BJ (cell line): Measurements from ENCODE around the gene CCHCR1. TPM values are rescaled to one million over a fixed set of nuclear protein-coding genes. Genes with fewer than 3 reads are reported as not detected.

Experiments
- CTCF ChIA-PET: fragments of 350-600 bp; formaldehyde crosslinking; extraction: SDS; loops from one replicate; lab custom pipeline; 2021; ENCODE audit warnings: antibody characterized with exemption, inconsistent platforms; lab: Yijun Ruan, JAX
- POLR2A ChIA-PET: fragments of 300-600 bp; sonication (Branson Sonifier 250); formaldehyde crosslinking; extraction: SDS; loops from one replicate; lab custom pipeline; 2021; ENCODE audit warnings: antibody characterized with exemption; lab: Charles Lee
- DNase-seq: peaks from one replicate; pipeline ENCODE4 v3.0.0-alpha.2; 2011; ENCODE audit warnings: low read depth
- H3K27me3 ChIP-seq: 2 replicates; pipeline ENCODE4 v1.6.0; 2011; ENCODE audit warnings: low read length; ENCODE audit not compliant: control insufficient read depth, insufficient read depth
- H3K36me3 ChIP-seq: 2 replicates; pipeline ENCODE4 v1.5.1; 2011; ENCODE audit warnings: low read length; ENCODE audit not compliant: control insufficient read depth, insufficient read depth
- H3K4me3 ChIP-seq: 2 replicates; pipeline ENCODE4 v1.5.1; 2011; ENCODE audit warnings: low read depth, mild to moderate bottlenecking, control low read depth, low read length
- polyA plus RNA-seq: library from polyadenylated mRNA; depleted of rRNA; stranded (reverse); fragments of >200 nt; gene quantifications from 2 replicates; pipeline ENCODE4 v1.2.3, GENCODE V29; 2011; rRNA removed
- small RNA-seq: library from RNA; depleted of rRNA; stranded (forward); fragments of <200 nt; gene quantifications from one replicate; pipeline ENCODE3, GENCODE V24; 2012; ENCODE audit warnings: low replicate concordance, low read depth; ENCODE audit not compliant: insufficient read length
- TF ChIP-seq, protein P1 (sequence below): IDR thresholded peaks from 2 replicates; pipeline ENCODE4 v1.5.1; 2011; ENCODE audit warnings: low read depth, mild to moderate bottlenecking, control low read depth, inconsistent platforms, low read length, moderate library complexity; ENCODE audit not compliant: insufficient read depth

CCHCR1 gene
- polyA plus RNA-seq, 1 experiment = 15.5 TPM

GRCh38 chr6:31096656-31097055 lies 60.9 kb downstream of the CCHCR1 start:
- no peak for DNase-seq
- H3K36me3 ChIP-seq = no peaks in the 10 kb centered on the region
- H3K27me3 ChIP-seq = no peaks in the 10 kb centered on the region
- CTCF ChIA-PET = interaction anchor here (1.9 kb wide), 1 partner anchor 9 kb away, joined by 12 read pairs; no protein-coding TSS in a partner anchor
- H3K4me3 ChIP-seq = no peak overlapping the region
- TF ChIP-seq, protein P1, sequence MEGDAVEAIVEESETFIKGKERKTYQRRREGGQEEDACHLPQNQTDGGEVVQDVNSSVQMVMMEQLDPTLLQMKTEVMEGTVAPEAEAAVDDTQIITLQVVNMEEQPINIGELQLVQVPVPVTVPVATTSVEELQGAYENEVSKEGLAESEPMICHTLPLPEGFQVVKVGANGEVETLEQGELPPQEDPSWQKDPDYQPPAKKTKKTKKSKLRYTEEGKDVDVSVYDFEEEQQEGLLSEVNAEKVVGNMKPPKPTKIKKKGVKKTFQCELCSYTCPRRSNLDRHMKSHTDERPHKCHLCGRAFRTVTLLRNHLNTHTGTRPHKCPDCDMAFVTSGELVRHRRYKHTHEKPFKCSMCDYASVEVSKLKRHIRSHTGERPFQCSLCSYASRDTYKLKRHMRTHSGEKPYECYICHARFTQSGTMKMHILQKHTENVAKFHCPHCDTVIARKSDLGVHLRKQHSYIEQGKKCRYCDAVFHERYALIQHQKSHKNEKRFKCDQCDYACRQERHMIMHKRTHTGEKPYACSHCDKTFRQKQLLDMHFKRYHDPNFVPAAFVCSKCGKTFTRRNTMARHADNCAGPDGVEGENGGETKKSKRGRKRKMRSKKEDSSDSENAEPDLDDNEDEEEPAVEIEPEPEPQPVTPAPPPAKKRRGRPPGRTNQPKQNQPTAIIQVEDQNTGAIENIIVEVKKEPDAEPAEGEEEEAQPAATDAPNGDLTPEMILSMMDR = no peak
- POLR2A ChIA-PET = no interaction called here

DNA sequence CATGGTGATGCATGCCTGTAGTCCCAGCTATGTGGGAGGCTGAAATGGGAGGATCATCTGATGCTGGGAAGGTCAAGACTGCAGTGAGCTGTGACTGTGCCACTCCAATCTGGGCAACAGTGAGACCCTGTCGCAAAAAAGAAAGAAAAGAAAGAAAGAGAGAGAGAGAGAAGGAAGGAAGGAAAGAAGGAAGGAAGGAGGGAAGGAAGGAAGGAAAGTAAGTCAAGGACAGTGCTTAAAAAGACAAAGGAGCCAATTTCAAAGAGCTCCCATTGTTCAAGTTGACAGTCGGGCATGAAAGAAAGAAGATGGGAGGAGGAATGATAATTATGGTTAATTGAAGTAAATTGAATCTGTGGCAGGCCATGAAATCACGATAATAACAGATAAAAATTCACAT lies 61.4 kb downstream of the CCHCR1 start:
- TF ChIP-seq, protein P1 = no peak
- CTCF ChIA-PET = interaction anchor here (1.9 to 3.9 kb wide), 2 partner anchors 9 to 16 kb away, joined by 12 to 20 read pairs; no protein-coding TSS in a partner anchor
- no peaks in the 10 kb centered on the region for H3K36me3 ChIP-seq
- POLR2A ChIA-PET = interaction anchor here (0.7 kb wide), 1 partner anchor 17 kb away, joined by 11 read pairs; no protein-coding TSS in a partner anchor
- H3K4me3 ChIP-seq = no peak overlapping the region
- no peak for DNase-seq
- H3K27me3 ChIP-seq = no peaks in the 10 kb centered on the region; the same call in 1 of the 2 replicates

GRCh38 chr6:31094389-31094881 lies 63.2 kb downstream of the CCHCR1 start:
- H3K36me3 ChIP-seq = no peaks in the 10 kb centered on the region
- no peaks in the 10 kb centered on the region; the same call in 1 of the 2 replicates for H3K27me3 ChIP-seq
- POLR2A ChIA-PET = no interaction called here
- no peak overlapping the region for H3K4me3 ChIP-seq
- DNase-seq = no peak
- CTCF ChIA-PET = interaction anchor here (0.5 to 3.9 kb wide), 6 partner anchors 8 to 430 kb away, joined by 3 to 20 read pairs (median 8); partner anchors contain the start of gene PSORS1C1
- TF ChIP-seq, protein P1 = no peak

- TF ChIP-seq, protein P1 = no peak
- DNase-seq = no peak
- H3K36me3 ChIP-seq = no peaks in the 10 kb centered on the region
- ChIA-PET CTCF (interaction anchor here (1.1 to 3.9 kb wide), 7 partner anchors 10 to 179 kb away, joined by 3 to 20 read pairs (median 7); partner anchors contain the start of genes PSORS1C1 and VARS2), POLR2A (interaction anchor here (0.6 kb wide), 1 partner anchor 179 kb away, joined by 15 read pairs; no protein-coding TSS in a partner anchor)
- H3K4me3 ChIP-seq = no peak overlapping the region
- H3K27me3 ChIP-seq = no peaks in the 10 kb centered on the region; the same call in 1 of the 2 replicates
Measured at GRCh38 chr6:31092769-31093505, 64.7 kb downstream of the CCHCR1 start.

Small RNAs within 50 kb of the gene (small RNA-seq; reads per million reads assigned to genes)
- not detected for gene POLR2LP1

Other genes starting within 250 kb of the CCHCR1 start
- gene GTF2H4, start 249.6 kb downstream of the CCHCR1 start, polyA plus RNA-seq = 24.9 and 28.2 TPM in 2 replicates
- gene VARS2, start 243.6 kb downstream of the CCHCR1 start, polyA plus RNA-seq = 14.8 and 16.1 TPM in 2 replicates
- gene SFTA2, start 225.6 kb downstream of the CCHCR1 start, polyA plus RNA-seq = not detected in 2 replicates
- not detected in 2 replicates for gene MUCL3, start 216.8 kb downstream of the CCHCR1 start, polyA plus RNA-seq
- not detected in 2 replicates for gene MUC21, start 174.1 kb downstream of the CCHCR1 start, polyA plus RNA-seq
- gene MUC22, start 147.3 kb downstream of the CCHCR1 start, polyA plus RNA-seq = not detected in 2 replicates
- not detected in 2 replicates for gene C6orf15, start 45.2 kb downstream of the CCHCR1 start, polyA plus RNA-seq
- 4.9 and 6.7 TPM in 2 replicates for gene PSORS1C1, start 43.0 kb downstream of the CCHCR1 start, polyA plus RNA-seq
- gene CDSN, start 37.4 kb downstream of the CCHCR1 start, polyA plus RNA-seq = not detected in 2 replicates
- not detected in 2 replicates for gene PSORS1C2, start 18.7 kb downstream of the CCHCR1 start, polyA plus RNA-seq
- gene TCF19, start 787 bp upstream of the CCHCR1 start, polyA plus RNA-seq = 8.5 and 10.4 TPM in 2 replicates
- 0.11 and 0.22 TPM in 2 replicates for gene POU5F1, start 12.9 kb upstream of the CCHCR1 start, polyA plus RNA-seq
- gene HLA-C, start 114.3 kb upstream of the CCHCR1 start, polyA plus RNA-seq = 435 and 776 TPM in 2 replicates
- 1,142 and 1,777 TPM in 2 replicates for gene HLA-B, start 199.4 kb upstream of the CCHCR1 start, polyA plus RNA-seq
- 71.6 and 96.1 TPM in 2 replicates for gene MICA, start 245.8 kb upstream of the CCHCR1 start, polyA plus RNA-seq